GM12801 (cell line): ENCODE measurements around the gene PTPRN2.

ENCODE experiments used
- CTCF ChIP-seq: IDR thresholded peaks from one replicate; pipeline ENCODE4 v1.5.1; 2011; ENCODE audit warnings: control low read depth; ENCODE audit not compliant: insufficient read length; ENCODE audit errors: extremely low read depth

PTPRN2 gene

GRCh38 chr7:157577796-157578339 is 1009.8 kb downstream of the PTPRN2 start:
- no peak for TF ChIP-seq CTCF

GRCh38 chr7:157577061-157577460 is 1010.6 kb downstream of the PTPRN2 start:
- no peak for TF ChIP-seq CTCF

GRCh38 chr7:157576415-157576814 is 1011.2 kb downstream of the PTPRN2 start:
- no peak for TF ChIP-seq CTCF

GRCh38 chr7:157575777-157576176 is 1011.8 kb downstream of the PTPRN2 start:
- no peak for TF ChIP-seq CTCF

GRCh38 chr7:157574914-157575586 is 1012.6 kb downstream of the PTPRN2 start:
- no peak for TF ChIP-seq CTCF

GRCh38 chr7:157574120-157574825 is 1013.4 kb downstream of the PTPRN2 start:
- TF ChIP-seq CTCF: no peak

GRCh38 chr7:157573244-157573643 is 1014.4 kb downstream of the PTPRN2 start:
- TF ChIP-seq CTCF: no peak
